NB4 (cell line): Measurements from ENCODE around the gene HECW1.

Experiments
- CTCF ChIP-seq: IDR thresholded peaks from one replicate; pipeline ENCODE4 v1.5.1; 2012; ENCODE audit warnings: low read depth, low read length
- POLR2A ChIP-seq: IDR thresholded peaks from 2 replicates; pipeline ENCODE4 v1.6.1; 2011; ENCODE audit warnings: mild to moderate bottlenecking; ENCODE audit not compliant: insufficient read length; ENCODE audit errors: extremely low read depth

GRCh38 chr7:43141091-43141490, 28.6 kb downstream of the HECW1 start:
- TF ChIP-seq CTCF (no peak), POLR2A (no peak)
